GM23338 (cell line): ENCODE results near the gene NEB. TPM values are rescaled to one million over a fixed set of nuclear protein-coding genes. Genes with fewer than 3 reads are reported as not detected.

Experiments used
- ATAC-seq: fragments of 200-7000 bp; cut with Tn5 transposase; 3 replicates; pipeline ENCODE4 v1.9.1; 2020
- DNase-seq: peaks from one replicate; pipeline ENCODE4 v3.0.0-alpha.2; 2015; ENCODE audit warnings: low spot score
- H2AFZ ChIP-seq: fragments of 200-600 bp; sonication (generic); 2 replicates; pipeline ENCODE4 v1.8.0; 2016; ENCODE audit warnings: antibody characterized with exemption, mild to moderate bottlenecking, moderate library complexity
- H3F3A ChIP-seq: fragments of 200-600 bp; sonication (generic); replicated peaks from 2 replicates; pipeline ENCODE4 v1.8.0; 2017; ENCODE audit warnings: antibody characterized with exemption, mixed run types, low read depth
- H3K27ac ChIP-seq: fragments of 200-600 bp; sonication (generic); 2 replicates; pipeline ENCODE4 v1.6.1; 2016; ENCODE audit warnings: low read depth
- H3K27me3 ChIP-seq: fragments of 200-600 bp; sonication (generic); 2 replicates; pipeline ENCODE4 v1.8.0; 2016; ENCODE audit warnings: mild to moderate bottlenecking, mixed run types, moderate library complexity; ENCODE audit not compliant: insufficient read depth
- H3K36me3 ChIP-seq: fragments of 200-600 bp; sonication (generic); 2 replicates; pipeline ENCODE4 v1.8.0; 2016; ENCODE audit warnings: mild to moderate bottlenecking; ENCODE audit not compliant: insufficient read depth
- H3K4me1 ChIP-seq: fragments of 200-600 bp; sonication (generic); 2 replicates; pipeline ENCODE4 v1.8.0; 2016; ENCODE audit warnings: mild to moderate bottlenecking, moderate library complexity; ENCODE audit not compliant: insufficient read depth
- H3K4me2 ChIP-seq: fragments of 200-600 bp; sonication (generic); 2 replicates; pipeline ENCODE4 v1.7.1; 2017; ENCODE audit warnings: mixed run types
- H3K4me3 ChIP-seq: fragments of 200-600 bp; sonication (generic); 2 replicates; pipeline ENCODE4 v1.6.1; 2016; ENCODE audit warnings: mixed run types
- H3K79me2 ChIP-seq: fragments of 200-600 bp; sonication (generic); replicated peaks from 2 replicates; pipeline ENCODE4 v1.8.0; 2017; ENCODE audit warnings: mild to moderate bottlenecking; ENCODE audit not compliant: insufficient read depth
- H3K9me2 ChIP-seq: fragments of 200-600 bp; sonication (generic); 2 replicates; pipeline ENCODE4 v1.8.0; 2017; ENCODE audit not compliant: insufficient read depth
- H4K20me1 ChIP-seq: fragments of 200-600 bp; sonication (generic); replicated peaks from 2 replicates; pipeline ENCODE4 v1.8.0; 2017; ENCODE audit warnings: mild to moderate bottlenecking; ENCODE audit not compliant: insufficient read depth
- H3K27ac Mint-ChIP-seq: 2 replicates; pipeline ENCODE4 v1.8.0; 2020; ENCODE audit warnings: inconsistent platforms, mild to moderate bottlenecking, moderate library complexity, mixed read lengths
- H3K27me3 Mint-ChIP-seq: 3 replicates; pipeline ENCODE4 v1.8.0; 2022; ENCODE audit warnings: low read depth, mild to moderate bottlenecking, moderate library complexity, mixed read lengths, inconsistent platforms; ENCODE audit not compliant: insufficient read depth, poor library complexity
- H3K36me3 Mint-ChIP-seq: 3 replicates; pipeline ENCODE4 v1.8.0; 2021; ENCODE audit warnings: low read depth, mild to moderate bottlenecking, inconsistent platforms, moderate library complexity, mixed read lengths
- H3K4me1 Mint-ChIP-seq: 3 replicates; pipeline ENCODE4 v1.8.0; 2020; ENCODE audit warnings: mild to moderate bottlenecking, inconsistent platforms, mixed read lengths
- H3K4me3 Mint-ChIP-seq: 3 replicates; pipeline ENCODE4 v1.8.0; 2021; ENCODE audit warnings: moderate library complexity, mild to moderate bottlenecking, inconsistent platforms, mixed read lengths
- H3K9me3 Mint-ChIP-seq: 3 replicates; pipeline ENCODE4 v1.8.0; 2020; ENCODE audit warnings: moderate library complexity, mild to moderate bottlenecking, inconsistent platforms, mixed read lengths
- CREB1 ChIP-seq: fragments of 250-450 bp; sonication (Bioruptor Pico); IDR thresholded peaks from 2 replicates; pipeline ENCODE4 v1.5.0; 2020; ENCODE audit warnings: low read depth, mild to moderate bottlenecking, moderate library complexity
- ETS1 ChIP-seq: IDR thresholded peaks from 2 replicates; pipeline ENCODE4 v1.6.1; 2016; ENCODE audit warnings: antibody characterized with exemption
- EZH2phosphoT487 ChIP-seq: fragments of 200-600 bp; sonication (generic); IDR thresholded peaks from one replicate; pipeline ENCODE4 v1.8.1; 2018; ENCODE audit warnings: antibody characterized with exemption; ENCODE audit not compliant: unreplicated experiment
- JUNB ChIP-seq: IDR thresholded peaks from one replicate; pipeline ENCODE4 v1.6.1; 2016; ENCODE audit warnings: antibody characterized with exemption; ENCODE audit not compliant: unreplicated experiment
- NANOG ChIP-seq: IDR thresholded peaks from 2 replicates; pipeline ENCODE4 v1.6.1; 2016; ENCODE audit warnings: antibody characterized with exemption, borderline replicate concordance
- POLR2AphosphoS5 ChIP-seq: IDR thresholded peaks from 2 replicates; pipeline ENCODE4 v1.6.1; 2016; ENCODE audit warnings: antibody characterized with exemption, low read depth
- STAT1 ChIP-seq: IDR thresholded peaks from one replicate; pipeline ENCODE4 v1.6.1; 2016; ENCODE audit warnings: antibody characterized with exemption; ENCODE audit not compliant: unreplicated experiment
- ZNF114 ChIP-seq: fragments of 250-450 bp; sonication (Bioruptor Pico); IDR thresholded peaks from 2 replicates; pipeline ENCODE4 v1.5.0; 2020; ENCODE audit warnings: mild to moderate bottlenecking, moderate library complexity
- ZNF331 ChIP-seq: fragments of 250-450 bp; sonication (Bioruptor Pico); IDR thresholded peaks from 2 replicates; pipeline ENCODE4 v1.5.0; 2020; ENCODE audit warnings: low read depth, mild to moderate bottlenecking, moderate library complexity
- polyA plus RNA-seq: library from polyadenylated mRNA; unstranded; fragments of >200 nt; fragmentation: Nextera tagmentation; extraction: Ambion mirVana; gene quantifications from 2 replicates; pipeline ENCODE4 v1.2.1, GENCODE V29; 2016
- total RNA-seq: library from RNA; depleted of rRNA; stranded (reverse); fragments of >200 nt; shearing (Covaris generic); gene quantifications from 2 replicates; pipeline ENCODE4 v1.2.3, GENCODE V29; 2014
- TF ChIP-seq, protein P1 (sequence below), 2 experiments: fragments of 200-600 bp in 1 of 2; sonication (generic) in 1 of 2; conservative IDR thresholded peaks; 2 replicates each; pipeline versions ENCODE4 v1.5.1 to v1.6.1; 2016 to 2017; ENCODE audit warnings: antibody characterized with exemption in 2 of 2, low read depth in 2 of 2, mild to moderate bottlenecking in 2 of 2, moderate library complexity in 1 of 2

The NEB gene
- total and polyA plus RNA-seq, 2 experiments from 2014 or later = 6.2 to 13.7 TPM

GRCh38 chr2:151760139-151760650, 25.9 kb upstream of the NEB start:
- no peak overlapping the region for H3K4me3 Mint-ChIP-seq

GRCh38 chr2:151758744-151759143, 24.5 kb upstream of the NEB start:
- H3K27me3 Mint-ChIP-seq = peaks cover 5% of the 10 kb centered on the region
- peaks cover 12% of the 10 kb centered on the region for H3K9me2 ChIP-seq
- H3K27ac Mint-ChIP-seq = no peak overlapping the region
- H2AFZ ChIP-seq = no peak overlapping the region
- peaks cover 11% of the 10 kb centered on the region; the same call in 1 of the 3 replicates for H3K4me1 Mint-ChIP-seq
- no peaks in the 10 kb centered on the region for H3K36me3 Mint-ChIP-seq
- H3F3A ChIP-seq = no peaks in the 10 kb centered on the region
- DNase-seq (no peak), ATAC-seq (no peak)
- no peaks in the 10 kb centered on the region for H3K36me3 ChIP-seq
- no peak overlapping the region for H3K4me3 Mint-ChIP-seq
- H3K4me3 ChIP-seq = no peak overlapping the region
- H3K4me2 ChIP-seq = no peak overlapping the region
- H3K9me3 Mint-ChIP-seq = no peaks in the 10 kb centered on the region
- H3K79me2 ChIP-seq = no peaks in the 10 kb centered on the region
- H3K4me1 ChIP-seq = peaks cover 6% of the 10 kb centered on the region; the same call in 1 of the 2 replicates
- H3K27me3 ChIP-seq = no peaks in the 10 kb centered on the region
- no peak overlapping the region for H3K27ac ChIP-seq
- no peaks in the 10 kb centered on the region for H4K20me1 ChIP-seq
- TF ChIP-seq CREB1 (no peak), ZNF331 (CRISPR knock-in tag) (no peak), JUNB (no peak), NANOG (no peak), ETS1 (no peak), EZH2phosphoT487 (no peak), POLR2AphosphoS5 (no peak)
- TF ChIP-seq, protein P1, sequence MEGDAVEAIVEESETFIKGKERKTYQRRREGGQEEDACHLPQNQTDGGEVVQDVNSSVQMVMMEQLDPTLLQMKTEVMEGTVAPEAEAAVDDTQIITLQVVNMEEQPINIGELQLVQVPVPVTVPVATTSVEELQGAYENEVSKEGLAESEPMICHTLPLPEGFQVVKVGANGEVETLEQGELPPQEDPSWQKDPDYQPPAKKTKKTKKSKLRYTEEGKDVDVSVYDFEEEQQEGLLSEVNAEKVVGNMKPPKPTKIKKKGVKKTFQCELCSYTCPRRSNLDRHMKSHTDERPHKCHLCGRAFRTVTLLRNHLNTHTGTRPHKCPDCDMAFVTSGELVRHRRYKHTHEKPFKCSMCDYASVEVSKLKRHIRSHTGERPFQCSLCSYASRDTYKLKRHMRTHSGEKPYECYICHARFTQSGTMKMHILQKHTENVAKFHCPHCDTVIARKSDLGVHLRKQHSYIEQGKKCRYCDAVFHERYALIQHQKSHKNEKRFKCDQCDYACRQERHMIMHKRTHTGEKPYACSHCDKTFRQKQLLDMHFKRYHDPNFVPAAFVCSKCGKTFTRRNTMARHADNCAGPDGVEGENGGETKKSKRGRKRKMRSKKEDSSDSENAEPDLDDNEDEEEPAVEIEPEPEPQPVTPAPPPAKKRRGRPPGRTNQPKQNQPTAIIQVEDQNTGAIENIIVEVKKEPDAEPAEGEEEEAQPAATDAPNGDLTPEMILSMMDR (conservative IDR thresholded peaks at IDR 0.05; ENCODE audit: low read depth in 2 of 2) = no peak

More at GRCh38 chr2:151760139-151760650, 25.9 kb upstream of the NEB start:
- H3K36me3 ChIP-seq = no peaks in the 10 kb centered on the region
- H3K27me3 Mint-ChIP-seq = peaks cover 9% of the 10 kb centered on the region
- no peaks in the 10 kb centered on the region for H3K27me3 ChIP-seq
- 0 out of 2 replicates have a peak overlapping the region, but pooled peaks have one; percentile 47 for H2AFZ ChIP-seq
- DNase-seq (peak; percentile 11), ATAC-seq (peak; percentile 48)
- peaks cover 8% of the 10 kb centered on the region; the same call in 1 of the 2 replicates for H3K9me2 ChIP-seq
- H3K27ac ChIP-seq = no peak overlapping the region
- H3K79me2 ChIP-seq = no peaks in the 10 kb centered on the region
- no peak overlapping the region; the same call in 1 of the 2 replicates for H3K27ac Mint-ChIP-seq
- no peaks in the 10 kb centered on the region for H3K36me3 Mint-ChIP-seq
- H3F3A ChIP-seq = no peaks in the 10 kb centered on the region
- H3K4me2 ChIP-seq = no peak overlapping the region
- TF ChIP-seq EZH2phosphoT487 (no peak), ZNF331 (CRISPR knock-in tag) (no peak), JUNB (no peak), POLR2AphosphoS5 (no peak), ZNF114 (no peak), CREB1 (no peak), STAT1 (no peak), ETS1 (no peak)
- TF ChIP-seq, protein P1 (conservative IDR thresholded peaks at IDR 0.05; ENCODE audit: low read depth in 2 of 2) = no peak
- no peaks in the 10 kb centered on the region for H4K20me1 ChIP-seq
- no peak overlapping the region for H3K4me3 ChIP-seq
- H3K4me1 ChIP-seq = no peaks in the 10 kb centered on the region
- H3K4me1 Mint-ChIP-seq = peaks cover 6% of the 10 kb centered on the region; the same call in 2 of the 3 replicates
- H3K9me3 Mint-ChIP-seq = no peaks in the 10 kb centered on the region
